Transverse colon (tissue), 4 donors: Measurements from ENCODE around the gene DLG5. TPM values are rescaled to one million over a fixed set of nuclear protein-coding genes. Genes with fewer than 3 reads are reported as not detected.

Source experiments
- DNase-seq: peaks from one replicate; pipeline ENCODE4 v3.0.0-alpha.2; 2019
- H3K27ac ChIP-seq, 4 donors: fragments of 200-600 bp; sonication (generic); 2 replicates each; pipeline ENCODE4 v1.5.1; 2016 to 2018; ENCODE audit warnings: inconsistent platforms in 4 of 4
- H3K27me3 ChIP-seq: fragments of 200-600 bp; sonication (generic); 2 replicates; pipeline ENCODE4 v1.5.1; 2017; ENCODE audit warnings: inconsistent platforms
- H3K36me3 ChIP-seq, 4 donors: fragments of 200-600 bp; sonication (generic); 2 replicates each; pipeline ENCODE4 v1.5.1; 2017 to 2019; ENCODE audit warnings: inconsistent platforms in 4 of 4
- H3K4me1 ChIP-seq, 4 donors: fragments of 200-600 bp; sonication (generic); 2 replicates each; pipeline ENCODE4 v1.5.1; 2017 to 2020; ENCODE audit warnings: inconsistent platforms in 4 of 4
- H3K4me3 ChIP-seq, 4 donors: fragments of 200-600 bp; sonication (generic); 1 replicate in 1 of 4; 2 replicates in 3 of 4; pipeline versions ENCODE4 v1.5.1 to v1.6.1; 2017 to 2019; ENCODE audit warnings: inconsistent platforms in 4 of 4
- H3K9me3 ChIP-seq, 2 donors: fragments of 200-600 bp; sonication (generic); 2 replicates each; pipeline ENCODE4 v1.5.1; 2017 to 2019; ENCODE audit warnings: inconsistent platforms in 2 of 2
- EP300 ChIP-seq: sonication (generic); formaldehyde crosslinking; IDR thresholded peaks from one replicate; pipeline ENCODE4 v1.6.1; 2017; ENCODE audit warnings: antibody characterized with exemption, low read depth
- POLR2A ChIP-seq: fragments of 450-650 bp; IDR thresholded peaks from one replicate; pipeline ENCODE4 v1.6.1; 2016; ENCODE audit warnings: antibody characterized with exemption, mild to moderate bottlenecking, moderate library complexity
- POLR2AphosphoS5 ChIP-seq, 3 donors: sonication (generic); formaldehyde crosslinking; IDR thresholded peaks; one replicate each; pipeline ENCODE4 v1.6.1; 2016; ENCODE audit warnings: antibody characterized with exemption in 3 of 3
- WGBS, 2 donors: methylation state at CpG; one replicate each; pipeline ENCODE4 v1.1.5; 2018; ENCODE audit warnings: low coverage in 1 of 2; 5-methylcytosine and 5-hydroxymethylcytosine counted together
- in situ Hi-C, 4 donors: fragments of 200-750 bp; cut with MboI; loops; one replicate each; pipeline versions ENCODE4 v1.15.0 to v1.15.1; 2017; ENCODE audit warnings: low sequenced_read_pairs in 3 of 4, low pct_ligation_motif_present in 1 of 4, low pct_unique_long_range_greater_than_20kb in 1 of 4
- intact Hi-C: fragments of 100-400 bp; cut with DNase I; formaldehyde crosslinking; loops from one replicate; pipeline ENCODE4 v1.15.1; 2023; ENCODE audit warnings: low total_unique reads
- total RNA-seq, 4 donors: library from RNA; depleted of rRNA; stranded (reverse); fragments of >200 nt; gene quantifications; one replicate each; pipeline ENCODE4 v1.1.0, GENCODE V29; 2016
- TF ChIP-seq, protein P1 (sequence below), 5 experiments: fragments of 200-600 bp in 3 of 5; fragments of 450-650 bp in 2 of 5; sonication (generic) in 3 of 5; IDR thresholded peaks; 1 replicate in 2 of 5; 2 replicates in 3 of 5; pipeline ENCODE4 v1.5.1; 2016 to 2017; ENCODE audit warnings: antibody characterized with exemption in 5 of 5, inconsistent platforms in 3 of 5, mild to moderate bottlenecking in 2 of 5, moderate library complexity in 1 of 5

The DLG5 gene
- total RNA-seq, 4 donors from 2014 or later = 31.4 to 90.1 (median 44.6) TPM

DNA sequence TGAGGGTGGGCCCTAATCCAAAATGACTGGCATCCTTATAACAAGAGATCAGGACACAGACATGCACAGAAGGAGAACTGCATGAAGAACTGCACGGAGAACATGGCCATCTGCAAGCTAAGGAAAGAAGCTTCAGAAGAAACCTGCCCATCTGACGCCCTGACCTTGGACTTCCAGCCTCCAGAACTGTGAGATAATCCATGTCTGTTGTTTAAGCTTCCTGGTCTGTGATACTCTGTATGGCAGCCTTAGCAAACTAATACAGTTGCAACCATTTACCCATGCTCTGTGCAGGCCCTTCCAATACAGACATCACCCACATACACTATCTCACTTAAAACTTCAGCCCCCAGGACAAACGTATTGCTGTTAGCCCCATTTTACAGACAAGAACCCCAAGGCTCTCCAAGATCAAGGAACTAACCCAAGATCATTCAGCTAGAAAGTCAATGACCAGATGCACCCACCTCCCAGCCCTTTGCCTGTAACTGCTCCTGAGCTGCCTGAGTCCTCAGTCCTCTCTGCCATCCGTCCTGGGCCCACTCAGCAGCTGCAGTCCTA lies 39.7 kb downstream of the DLG5 start:
- no peaks in the 10 kb centered on the region for H3K27me3 ChIP-seq
- 88 to 92% methylated on average over 3 to 4 of the region's 4 CpGs for WGBS, 2 donors
- DNase-seq = no peak
- intact Hi-C loops (no loop called here), in situ Hi-C loops (no loop called here)
- H3K36me3 ChIP-seq = no peaks in the 10 kb centered on the region
- no peak overlapping the region for H3K4me3 ChIP-seq
- TF ChIP-seq EP300 (no peak), POLR2A (no peak), POLR2AphosphoS5 (IDR thresholded peaks at IDR 0.05) (no peak)
- TF ChIP-seq, protein P1, sequence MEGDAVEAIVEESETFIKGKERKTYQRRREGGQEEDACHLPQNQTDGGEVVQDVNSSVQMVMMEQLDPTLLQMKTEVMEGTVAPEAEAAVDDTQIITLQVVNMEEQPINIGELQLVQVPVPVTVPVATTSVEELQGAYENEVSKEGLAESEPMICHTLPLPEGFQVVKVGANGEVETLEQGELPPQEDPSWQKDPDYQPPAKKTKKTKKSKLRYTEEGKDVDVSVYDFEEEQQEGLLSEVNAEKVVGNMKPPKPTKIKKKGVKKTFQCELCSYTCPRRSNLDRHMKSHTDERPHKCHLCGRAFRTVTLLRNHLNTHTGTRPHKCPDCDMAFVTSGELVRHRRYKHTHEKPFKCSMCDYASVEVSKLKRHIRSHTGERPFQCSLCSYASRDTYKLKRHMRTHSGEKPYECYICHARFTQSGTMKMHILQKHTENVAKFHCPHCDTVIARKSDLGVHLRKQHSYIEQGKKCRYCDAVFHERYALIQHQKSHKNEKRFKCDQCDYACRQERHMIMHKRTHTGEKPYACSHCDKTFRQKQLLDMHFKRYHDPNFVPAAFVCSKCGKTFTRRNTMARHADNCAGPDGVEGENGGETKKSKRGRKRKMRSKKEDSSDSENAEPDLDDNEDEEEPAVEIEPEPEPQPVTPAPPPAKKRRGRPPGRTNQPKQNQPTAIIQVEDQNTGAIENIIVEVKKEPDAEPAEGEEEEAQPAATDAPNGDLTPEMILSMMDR (IDR thresholded peaks at IDR 0.05) = no peak
- no peaks in the 10 kb centered on the region for H3K9me3 ChIP-seq
- H3K4me1 ChIP-seq = peaks cover 29 to 41% (median 34%) of the 10 kb centered on the region in 4 donors
- H3K27ac ChIP-seq = peak overlapping the region; percentile 22 to 78 (median 67)

DNA sequence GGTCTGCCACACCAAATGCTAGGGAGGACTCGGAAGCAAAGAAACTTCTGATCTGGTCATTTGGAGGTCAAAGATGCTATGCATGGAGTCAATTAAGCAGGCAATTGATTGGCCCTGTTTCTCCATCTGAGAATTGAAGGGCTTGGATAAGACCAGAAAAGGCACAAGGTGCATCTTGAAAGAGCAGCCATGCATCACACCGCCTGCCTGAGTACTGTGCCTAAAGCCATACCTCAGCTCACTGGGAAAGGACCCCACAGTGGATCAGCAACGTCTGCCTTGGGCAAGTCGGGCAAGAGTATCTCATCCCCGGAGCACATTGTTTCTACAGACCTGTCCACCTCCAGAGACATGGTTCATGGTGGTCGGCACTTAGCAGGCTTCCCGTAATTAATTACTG lies 42.4 kb downstream of the DLG5 start:
- Histone ChIP-seq H3K36me3 (no peaks in the 10 kb centered on the region), H3K27me3 (no peaks in the 10 kb centered on the region), H3K27ac (no peak overlapping the region), H3K4me3 (no peak overlapping the region), H3K4me1 (peaks cover 20 to 29% (median 25%) of the 10 kb centered on the region in 4 donors), H3K9me3 (no peaks in the 10 kb centered on the region)
- intact Hi-C loops (no loop called here), in situ Hi-C loops (no loop called here)
- WGBS, 2 donors = 95 to 100% methylated on average over 1 to 7 of the region's 7 CpGs
- TF ChIP-seq POLR2A (no peak), EP300 (no peak), POLR2AphosphoS5 (IDR thresholded peaks at IDR 0.05) (no peak)
- TF ChIP-seq, protein P1 (IDR thresholded peaks at IDR 0.05) = no peak
- DNase-seq = no peak

DNA sequence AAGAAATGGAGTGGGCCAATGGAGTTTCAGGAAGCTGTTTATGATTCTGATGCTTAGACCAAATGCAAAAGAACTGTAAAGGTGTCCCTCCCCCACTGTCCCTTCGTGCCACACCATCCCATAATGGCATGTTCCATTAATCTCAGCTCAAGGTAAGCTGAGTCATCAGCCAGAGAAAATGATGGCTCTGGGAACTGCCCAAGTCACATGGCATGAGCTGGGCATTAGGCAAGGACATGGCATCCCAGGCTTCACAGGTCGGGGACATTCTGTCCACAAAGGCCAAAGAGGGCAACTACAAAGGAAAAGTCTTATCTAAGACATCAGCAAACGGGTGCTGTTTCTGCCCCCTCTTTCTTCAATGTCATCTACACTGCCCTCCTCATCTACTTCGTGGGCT lies 44.9 kb downstream of the DLG5 start:
- intact Hi-C loops (no loop called here), in situ Hi-C loops (no loop called here)
- Histone ChIP-seq H3K27me3 (no peaks in the 10 kb centered on the region), H3K4me3 (no peak overlapping the region), H3K9me3 (no peaks in the 10 kb centered on the region), H3K27ac (no peak overlapping the region), H3K36me3 (no peaks in the 10 kb centered on the region), H3K4me1 (peaks cover 6 to 20% (median 12%) of the 10 kb centered on the region in 4 donors)
- WGBS, 2 donors = 77 to 86% methylated on average over 3 to 4 of the region's 4 CpGs
- no peak for DNase-seq
- TF ChIP-seq POLR2AphosphoS5 (IDR thresholded peaks at IDR 0.05) (no peak), POLR2A (no peak), EP300 (no peak)
- TF ChIP-seq, protein P1 (IDR thresholded peaks at IDR 0.05) = no peak

DNA sequence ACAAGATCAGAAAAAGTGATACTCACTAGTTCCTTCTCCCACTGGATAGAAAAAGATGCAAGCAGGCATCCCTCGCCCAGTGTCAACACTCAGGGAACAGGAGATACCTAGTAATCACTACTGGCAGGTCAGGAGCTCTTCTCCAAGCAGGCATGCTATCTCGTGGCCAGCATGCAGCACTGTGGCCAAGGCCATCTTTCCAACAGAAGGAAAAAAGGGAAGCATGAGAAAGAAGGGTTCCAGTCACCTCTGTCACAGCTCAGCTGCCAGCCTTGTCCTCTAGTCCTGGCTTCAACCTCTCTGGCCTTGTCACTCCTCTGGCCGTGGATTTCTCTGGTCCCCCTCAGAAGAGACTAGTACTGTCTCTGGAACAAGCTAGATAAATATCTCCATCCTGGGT lies 45.3 kb downstream of the DLG5 start:
- Histone ChIP-seq H3K27me3 (no peaks in the 10 kb centered on the region), H3K4me3 (no peak overlapping the region), H3K9me3 (no peaks in the 10 kb centered on the region), H3K4me1 (peaks cover 5 to 16% (median 10%) of the 10 kb centered on the region in 4 donors), H3K27ac (no peak overlapping the region), H3K36me3 (no peaks in the 10 kb centered on the region)
- in situ Hi-C loops = no loop called here
- 60 to 93% methylated on average over 1 to 3 of the region's 3 CpGs for WGBS, 2 donors
- DNase-seq = no peak
- intact Hi-C loops = no loop called here
- no peak for TF ChIP-seq POLR2AphosphoS5 (IDR thresholded peaks at IDR 0.05)
- TF ChIP-seq, protein P1 (IDR thresholded peaks at IDR 0.05) = no peak
- no peak for TF ChIP-seq POLR2A
- TF ChIP-seq EP300 = no peak
